Right lobe of liver (tissue), 4 donors: Measurements from ENCODE around the gene HIF1A.

Experiments
- CTCF ChIP-seq, 4 donors: fragments of 200-600 bp in 3 of 4; fragments of 450-650 bp in 1 of 4; IDR thresholded peaks; one replicate each; pipeline versions ENCODE4 v1.5.1 to v1.8.0; 2016 to 2022; ENCODE audit warnings: antibody characterized with exemption in 4 of 4, mild to moderate bottlenecking in 2 of 4
- POLR2A ChIP-seq: fragments of 450-650 bp; IDR thresholded peaks from one replicate; pipeline ENCODE4 v1.6.1; 2017; ENCODE audit warnings: antibody characterized with exemption, mild to moderate bottlenecking
- donor health status: DM: no; HTN: no; CAD: no.
- donor health status: DM: no; HTN: no; CAD: no.
- donor health status: DM: no; HTN: yes; CAD: no.

GRCh38 chr14:61675291-61675690 lies 20.0 kb upstream of the HIF1A start:
- TF ChIP-seq CTCF (IDR thresholded peaks at IDR 0.05) (no peak), POLR2A (no peak)
